ENCODE measurements around the gene PRR16. TPM values are rescaled to one million over a fixed set of nuclear protein-coding genes. Genes with fewer than 3 reads are reported as not detected.

Gene PRR16
- total and polyA plus RNA-seq, 4 donors: 6.5 to 26.8 (median 12.4) TPM

- WGBS, 2 donors: 58 to 60% methylated on average over 3 of the region's 3 CpGs
- no peaks in the 10 kb centered on the region for H3K27me3 ChIP-seq (ENCODE audit: control insufficient read depth in 1 of 2, insufficient read depth in 2 of 2, low read length in 1 of 2)
- intact Hi-C loops (cut with DNase I): no loop called here
- no peak for ATAC-seq (ENCODE audit: low FRiP score)
- no peak overlapping the region for H3K27ac ChIP-seq (ENCODE audit: low read depth in 1 of 2, low read length in 2 of 2)
- no peaks in the 10 kb centered on the region for H3K4me1 ChIP-seq (ENCODE audit: control insufficient read depth in 1 of 2, insufficient read depth in 2 of 2, low read length in 2 of 2)
- no peak for DNase-seq
- no peaks in the 10 kb centered on the region for H3K9me3 ChIP-seq (ENCODE audit: control insufficient read depth, low read length)
- no peaks in the 10 kb centered on the region for H3K36me3 ChIP-seq (ENCODE audit: control insufficient read depth in 1 of 2, insufficient read depth in 2 of 2, low read length in 1 of 2)
- no peak overlapping the region for H3K4me3 ChIP-seq (ENCODE audit: low read length in 2 of 2)
Observed at GRCh38 chr5:120638449-120638848, 174.3 kb downstream of the PRR16 start.

GRCh38 chr5:120640778-120641177 is 176.7 kb downstream of the PRR16 start:
- no peak overlapping the region for H3K4me3 ChIP-seq (ENCODE audit: low read length in 2 of 2)
- DNase-seq (no peak), ATAC-seq (ENCODE audit: low FRiP score) (no peak)
- no peaks in the 10 kb centered on the region for H3K27me3 ChIP-seq (ENCODE audit: control insufficient read depth in 1 of 2, insufficient read depth in 2 of 2, low read length in 1 of 2)
- WGBS, 2 donors: 14 to 25% methylated on average over 3 of the region's 3 CpGs
- no peaks in the 10 kb centered on the region for H3K36me3 ChIP-seq (ENCODE audit: control insufficient read depth in 1 of 2, insufficient read depth in 2 of 2, low read length in 1 of 2)
- no peaks in the 10 kb centered on the region for H3K4me1 ChIP-seq (ENCODE audit: control insufficient read depth in 1 of 2, insufficient read depth in 2 of 2, low read length in 2 of 2)
- intact Hi-C loops (cut with DNase I): no loop called here
- H3K27ac ChIP-seq (ENCODE audit: low read depth in 1 of 2, low read length in 2 of 2): no peak overlapping the region
- no peaks in the 10 kb centered on the region for H3K9me3 ChIP-seq (ENCODE audit: control insufficient read depth, low read length)

DNA sequence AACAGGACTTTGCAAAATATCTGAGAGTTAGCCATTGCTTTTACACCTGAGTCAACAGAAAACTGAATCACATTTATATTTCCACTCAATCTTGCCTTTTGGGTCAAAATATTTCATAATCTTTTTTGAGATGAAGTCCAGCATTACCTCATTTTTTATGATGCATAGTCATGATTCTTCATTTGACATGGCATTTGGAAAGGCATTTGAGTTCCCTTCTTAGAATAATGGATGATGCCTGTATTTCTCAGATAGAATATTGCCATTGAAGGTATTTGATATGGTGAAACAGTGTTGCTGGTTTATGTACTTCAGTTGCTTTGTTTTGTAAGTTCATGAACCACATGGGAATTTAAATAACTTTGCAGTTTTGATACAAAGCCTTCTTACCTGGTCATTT is 180.4 kb downstream of the PRR16 start:
- Histone ChIP-seq H3K36me3 (ENCODE audit: control insufficient read depth in 1 of 2, insufficient read depth in 2 of 2, low read length in 1 of 2) (no peaks in the 10 kb centered on the region), H3K9me3 (ENCODE audit: control insufficient read depth, low read length) (no peaks in the 10 kb centered on the region), H3K27ac (ENCODE audit: low read depth in 1 of 2, low read length in 2 of 2) (no peak overlapping the region), H3K4me1 (ENCODE audit: control insufficient read depth in 1 of 2, insufficient read depth in 2 of 2, low read length in 2 of 2) (no peaks in the 10 kb centered on the region), H3K4me3 (ENCODE audit: low read length in 2 of 2) (no peak overlapping the region), H3K27me3 (ENCODE audit: control insufficient read depth in 1 of 2, insufficient read depth in 2 of 2, low read length in 1 of 2) (no peaks in the 10 kb centered on the region)
- intact Hi-C loops (cut with DNase I): no loop called here
- DNase-seq (no peak), ATAC-seq (ENCODE audit: low FRiP score) (no peak)

DNA sequence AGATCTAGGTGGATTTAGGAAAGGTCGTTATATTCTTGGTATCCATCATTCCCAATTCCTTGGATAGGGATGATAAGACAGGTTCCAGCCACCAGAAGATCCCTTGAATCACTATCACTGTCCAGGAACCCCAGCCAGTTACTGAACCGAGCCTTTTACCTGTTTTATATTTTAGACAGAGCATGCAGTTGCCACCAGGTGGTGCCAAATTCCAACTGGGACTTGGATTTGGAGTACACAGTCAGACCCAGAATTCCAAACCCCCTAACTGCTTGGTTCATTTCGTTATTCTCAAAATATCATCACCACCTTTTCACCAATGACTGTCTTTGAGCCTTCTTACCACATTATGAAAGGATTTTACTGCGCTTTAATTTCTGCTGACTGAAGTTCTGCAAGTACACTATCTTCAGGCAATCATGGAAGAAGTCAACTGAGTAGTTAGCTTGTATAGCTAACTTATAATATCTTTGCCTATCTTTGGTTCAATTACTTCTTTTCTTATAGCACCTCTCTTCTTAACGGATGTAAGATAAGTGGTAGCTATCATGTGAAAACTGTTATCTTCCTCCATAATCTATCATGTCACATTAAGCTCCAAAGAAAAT is 191.8 kb downstream of the PRR16 start:
- peaks cover 0 to 2% of the 10 kb centered on the region in 2 donors for H3K4me1 ChIP-seq (ENCODE audit: control insufficient read depth in 1 of 2, insufficient read depth in 2 of 2, low read length in 2 of 2)
- no peaks in the 10 kb centered on the region for H3K9me3 ChIP-seq (ENCODE audit: control insufficient read depth, low read length)
- intact Hi-C loops (cut with DNase I): no loop called here
- DNase-seq: no peak
- WGBS, 2 donors: 69 to 75% methylated on average over 5 of the region's 5 CpGs
- no peaks in the 10 kb centered on the region for H3K27me3 ChIP-seq (ENCODE audit: control insufficient read depth in 1 of 2, insufficient read depth in 2 of 2, low read length in 1 of 2)
- no peak overlapping the region for H3K4me3 ChIP-seq (ENCODE audit: low read length in 2 of 2)
- ATAC-seq (ENCODE audit: low FRiP score): no peak
- no peak overlapping the region for H3K27ac ChIP-seq (ENCODE audit: low read depth in 1 of 2, low read length in 2 of 2)
- no peaks in the 10 kb centered on the region for H3K36me3 ChIP-seq (ENCODE audit: control insufficient read depth in 1 of 2, insufficient read depth in 2 of 2, low read length in 1 of 2)

- Histone ChIP-seq H3K4me3 (ENCODE audit: low read length in 2 of 2) (no peak overlapping the region), H3K4me1 (ENCODE audit: control insufficient read depth in 1 of 2, insufficient read depth in 2 of 2, low read length in 2 of 2) (peaks cover 0 to 2% of the 10 kb centered on the region in 2 donors), H3K27me3 (ENCODE audit: control insufficient read depth in 1 of 2, insufficient read depth in 2 of 2, low read length in 1 of 2) (no peaks in the 10 kb centered on the region), H3K36me3 (ENCODE audit: control insufficient read depth in 1 of 2, insufficient read depth in 2 of 2, low read length in 1 of 2) (no peaks in the 10 kb centered on the region), H3K9me3 (ENCODE audit: control insufficient read depth, low read length) (no peaks in the 10 kb centered on the region), H3K27ac (ENCODE audit: low read depth in 1 of 2, low read length in 2 of 2) (no peak overlapping the region)
- DNase-seq (no peak), ATAC-seq (ENCODE audit: low FRiP score) (no peak)
- intact Hi-C loops (cut with DNase I): no loop called here
- WGBS, 2 donors: 49 to 50% methylated on average over 1 of the region's 1 CpG
Observed at GRCh38 chr5:120657104-120657503, 193.0 kb downstream of the PRR16 start.

GRCh38 chr5:120677481-120677880 is 213.4 kb downstream of the PRR16 start:
- intact Hi-C loops (cut with DNase I): no loop called here

GRCh38 chr5:120678279-120678678 is 214.2 kb downstream of the PRR16 start:
- H3K4me3 ChIP-seq (ENCODE audit: low read length in 2 of 2): no peak overlapping the region
- intact Hi-C loops (cut with DNase I): no loop called here

More at GRCh38 chr5:120677481-120677880, 213.4 kb downstream of the PRR16 start:
- no peak overlapping the region for H3K4me3 ChIP-seq (ENCODE audit: low read length in 2 of 2)
- DNase-seq (no peak), ATAC-seq (ENCODE audit: low FRiP score) (no peak)
- no peaks in the 10 kb centered on the region for H3K9me3 ChIP-seq (ENCODE audit: control insufficient read depth, low read length)
- no peak overlapping the region for H3K27ac ChIP-seq (ENCODE audit: low read depth in 1 of 2, low read length in 2 of 2)
- no peaks in the 10 kb centered on the region for H3K27me3 ChIP-seq (ENCODE audit: control insufficient read depth in 1 of 2, insufficient read depth in 2 of 2, low read length in 1 of 2)
- peaks cover 0 to 4% of the 10 kb centered on the region in 2 donors for H3K4me1 ChIP-seq (ENCODE audit: control insufficient read depth in 1 of 2, insufficient read depth in 2 of 2, low read length in 2 of 2)
- no peaks in the 10 kb centered on the region for H3K36me3 ChIP-seq (ENCODE audit: control insufficient read depth in 1 of 2, insufficient read depth in 2 of 2, low read length in 1 of 2)

DNA sequence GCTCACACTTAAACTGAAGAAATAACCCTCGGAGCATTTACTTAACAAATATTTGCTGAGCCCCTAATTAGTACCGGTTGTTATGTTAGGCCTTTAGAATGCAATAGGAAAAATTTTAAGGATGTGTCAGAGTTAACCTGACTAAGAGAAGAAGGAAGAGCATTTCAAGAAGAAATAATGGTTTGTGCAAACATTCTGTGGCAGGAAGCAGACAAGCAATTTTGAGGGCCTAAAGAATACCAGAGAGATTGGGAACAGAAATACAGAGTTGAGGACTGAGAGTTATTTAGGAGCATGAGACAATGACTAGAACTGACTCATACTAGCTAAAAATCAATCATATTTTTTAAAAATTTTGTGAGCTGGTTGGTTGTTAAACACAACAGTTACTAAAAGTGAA is 218.8 kb downstream of the PRR16 start:
- WGBS, 2 donors: 31 to 51% methylated on average over 2 of the region's 2 CpGs
- intact Hi-C loops (cut with DNase I): no loop called here
- Histone ChIP-seq H3K27me3 (ENCODE audit: control insufficient read depth in 1 of 2, insufficient read depth in 2 of 2, low read length in 1 of 2) (no peaks in the 10 kb centered on the region), H3K4me1 (ENCODE audit: control insufficient read depth in 1 of 2, insufficient read depth in 2 of 2, low read length in 2 of 2) (peaks cover 0 to 6% of the 10 kb centered on the region in 2 donors), H3K27ac (ENCODE audit: low read depth in 1 of 2, low read length in 2 of 2) (no peak overlapping the region), H3K4me3 (ENCODE audit: low read length in 2 of 2) (no peak overlapping the region), H3K9me3 (ENCODE audit: control insufficient read depth, low read length) (no peaks in the 10 kb centered on the region), H3K36me3 (ENCODE audit: control insufficient read depth in 1 of 2, insufficient read depth in 2 of 2, low read length in 1 of 2) (peaks cover 0 to 1% of the 10 kb centered on the region in 2 donors)
- DNase-seq (no peak), ATAC-seq (ENCODE audit: low FRiP score) (no peak)

More at GRCh38 chr5:120678279-120678678, 214.2 kb downstream of the PRR16 start:
- 11 to 23% methylated on average over 1 of the region's 1 CpG for WGBS, 2 donors
- no peak for DNase-seq
- Histone ChIP-seq H3K27ac (ENCODE audit: low read depth in 1 of 2, low read length in 2 of 2) (no peak overlapping the region), H3K4me1 (ENCODE audit: control insufficient read depth in 1 of 2, insufficient read depth in 2 of 2, low read length in 2 of 2) (peaks cover 0 to 6% of the 10 kb centered on the region in 2 donors), H3K9me3 (ENCODE audit: control insufficient read depth, low read length) (no peaks in the 10 kb centered on the region), H3K36me3 (ENCODE audit: control insufficient read depth in 1 of 2, insufficient read depth in 2 of 2, low read length in 1 of 2) (no peaks in the 10 kb centered on the region), H3K27me3 (ENCODE audit: control insufficient read depth in 1 of 2, insufficient read depth in 2 of 2, low read length in 1 of 2) (no peaks in the 10 kb centered on the region)
- ATAC-seq (ENCODE audit: low FRiP score): no peak

GRCh38 chr5:120683580-120683979 is 219.5 kb downstream of the PRR16 start:
- Histone ChIP-seq H3K9me3 (ENCODE audit: control insufficient read depth, low read length) (no peaks in the 10 kb centered on the region), H3K36me3 (ENCODE audit: control insufficient read depth in 1 of 2, insufficient read depth in 2 of 2, low read length in 1 of 2) (peaks cover 0 to 1% of the 10 kb centered on the region in 2 donors), H3K4me3 (ENCODE audit: low read length in 2 of 2) (no peak overlapping the region), H3K27ac (ENCODE audit: low read depth in 1 of 2, low read length in 2 of 2) (no peak overlapping the region), H3K27me3 (ENCODE audit: control insufficient read depth in 1 of 2, insufficient read depth in 2 of 2, low read length in 1 of 2) (no peaks in the 10 kb centered on the region), H3K4me1 (ENCODE audit: control insufficient read depth in 1 of 2, insufficient read depth in 2 of 2, low read length in 2 of 2) (peaks cover 0 to 6% of the 10 kb centered on the region in 2 donors)
- ATAC-seq (ENCODE audit: low FRiP score) (no peak), DNase-seq (no peak)
- intact Hi-C loops (cut with DNase I): no loop called here
